ENCODE measurements around the gene PALM.
"Not testable (repeated sequence)": the region's sequence is repeated elsewhere in the genome, so short reads cannot be mapped to it uniquely, and the experiment has no call there.

PALM gene

DNA sequence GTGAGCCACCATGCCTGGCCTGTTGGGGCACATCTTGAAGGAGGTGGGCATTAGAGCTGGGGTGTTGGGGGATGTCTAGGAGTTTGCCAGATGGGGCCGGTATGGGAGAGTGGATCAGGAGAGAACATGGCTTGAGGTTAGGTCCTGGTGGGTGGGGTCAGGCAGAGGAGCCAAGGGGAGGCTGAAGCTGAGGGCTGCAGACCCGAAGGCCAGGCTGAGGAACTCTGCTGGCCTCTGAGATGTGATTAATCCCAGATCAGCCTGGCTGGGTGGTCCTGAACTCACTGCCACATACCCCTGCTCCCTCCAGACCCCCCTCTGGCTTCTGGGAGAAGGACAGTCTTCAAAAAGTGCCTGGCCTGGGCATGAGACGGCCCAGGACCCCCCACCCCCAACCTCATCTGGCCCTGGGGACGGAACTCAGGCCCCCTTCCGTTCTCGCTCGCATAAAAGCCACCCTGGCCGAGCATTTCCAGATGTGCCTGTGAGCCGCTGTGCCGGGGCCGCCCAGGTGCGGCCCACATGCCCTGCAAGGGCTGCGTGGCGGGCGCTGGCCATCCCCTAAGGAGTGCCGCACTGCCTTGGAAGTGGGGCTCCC lies 29.8 kb upstream of the PALM start:
- in situ Hi-C loops (cut with MboI; ENCODE audit: low sequenced_read_pairs), result no loop called here

DNA sequence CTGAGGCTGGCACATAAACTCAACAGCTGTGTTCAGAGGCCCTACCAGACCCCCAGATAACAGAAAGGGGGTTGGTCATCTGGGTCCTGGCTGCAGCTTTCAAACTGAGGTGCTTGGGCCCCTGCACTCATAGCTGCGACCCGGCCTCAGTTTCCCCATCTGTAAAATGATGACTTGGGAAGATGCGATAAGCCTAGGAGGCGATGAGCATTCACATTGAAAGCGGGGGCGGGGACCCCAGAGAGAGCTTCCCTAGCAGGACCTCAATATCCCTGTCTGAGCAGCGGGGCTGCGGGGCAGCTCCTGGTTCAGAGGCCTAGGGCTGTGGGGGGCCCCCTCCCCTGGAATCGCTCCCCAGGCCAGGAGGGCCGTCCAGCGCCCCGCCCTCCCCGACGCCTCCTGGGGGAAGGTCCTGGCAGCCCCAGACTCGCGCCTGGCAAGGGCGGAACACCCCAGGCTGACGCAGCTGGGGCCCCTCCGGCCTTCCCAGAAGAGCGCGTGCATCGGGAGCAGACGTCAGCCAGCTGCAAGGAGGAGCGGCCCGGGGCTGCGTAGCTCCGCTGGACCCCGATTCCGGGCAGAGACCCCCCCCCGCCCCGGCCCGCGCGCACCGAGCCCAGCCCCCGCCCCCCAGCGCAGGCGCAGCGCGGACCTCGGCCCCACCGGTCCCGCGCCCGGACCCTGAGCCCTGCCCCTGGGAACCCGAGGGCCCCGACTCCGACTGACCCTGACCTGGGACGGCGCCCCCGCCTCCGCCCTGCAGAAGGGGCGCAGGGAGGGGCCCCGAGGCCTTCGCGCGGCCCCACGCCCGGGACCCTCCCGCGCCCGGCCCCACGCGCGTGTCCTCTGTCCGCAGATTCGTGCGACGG lies 29.1 kb upstream of the PALM start:
- in situ Hi-C loops (cut with MboI; ENCODE audit: low sequenced_read_pairs), result no loop called here

GRCh38 chr19:680287-681028 lies 28.3 kb upstream of the PALM start:
- in situ Hi-C loops (cut with MboI; ENCODE audit: low sequenced_read_pairs), result no loop called here

DNA sequence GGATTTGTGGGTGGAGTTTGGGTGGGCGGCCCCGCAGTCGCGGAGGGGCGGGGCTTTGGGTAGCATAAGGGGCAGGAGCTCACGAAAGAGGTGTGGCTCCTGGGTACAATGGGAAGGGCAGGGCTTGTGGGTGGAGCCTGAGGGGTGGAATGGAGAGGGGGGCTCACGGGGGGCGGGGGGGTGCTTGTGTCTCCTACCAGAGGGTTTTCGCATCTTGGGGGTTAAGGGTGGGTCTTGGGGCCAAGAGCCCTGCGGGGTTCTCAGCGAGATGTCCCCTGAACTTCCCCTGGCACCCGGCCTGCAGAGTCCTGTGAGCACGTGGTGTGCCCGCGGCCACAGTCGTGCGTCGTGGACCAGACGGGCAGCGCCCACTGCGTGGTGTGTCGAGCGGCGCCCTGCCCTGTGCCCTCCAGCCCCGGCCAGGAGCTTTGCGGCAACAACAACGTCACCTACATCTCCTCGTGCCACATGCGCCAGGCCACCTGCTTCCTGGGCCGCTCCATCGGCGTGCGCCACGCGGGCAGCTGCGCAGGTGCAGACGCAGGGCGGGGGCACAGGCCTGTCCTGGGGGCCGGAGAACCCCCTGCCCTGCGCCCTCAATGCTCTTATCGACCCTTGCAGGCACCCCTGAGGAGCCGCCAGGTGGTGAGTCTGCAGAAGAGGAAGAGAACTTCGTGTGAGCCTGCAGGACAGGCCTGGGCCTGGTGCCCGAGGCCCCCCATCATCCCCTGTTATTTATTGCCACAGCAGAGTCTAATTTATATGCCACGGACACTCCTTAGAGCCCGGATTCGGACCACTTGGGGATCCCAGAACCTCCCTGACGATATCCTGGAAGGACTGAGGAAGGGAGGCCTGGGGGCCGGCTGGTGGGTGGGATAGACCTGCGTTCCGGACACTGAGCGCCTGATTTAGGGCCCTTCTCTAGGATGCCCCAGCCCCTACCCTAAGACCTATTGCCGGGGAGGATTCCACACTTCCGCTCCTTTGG lies 27.4 kb upstream of the PALM start:
- in situ Hi-C loops (cut with MboI; ENCODE audit: low sequenced_read_pairs), result no loop called here

DNA sequence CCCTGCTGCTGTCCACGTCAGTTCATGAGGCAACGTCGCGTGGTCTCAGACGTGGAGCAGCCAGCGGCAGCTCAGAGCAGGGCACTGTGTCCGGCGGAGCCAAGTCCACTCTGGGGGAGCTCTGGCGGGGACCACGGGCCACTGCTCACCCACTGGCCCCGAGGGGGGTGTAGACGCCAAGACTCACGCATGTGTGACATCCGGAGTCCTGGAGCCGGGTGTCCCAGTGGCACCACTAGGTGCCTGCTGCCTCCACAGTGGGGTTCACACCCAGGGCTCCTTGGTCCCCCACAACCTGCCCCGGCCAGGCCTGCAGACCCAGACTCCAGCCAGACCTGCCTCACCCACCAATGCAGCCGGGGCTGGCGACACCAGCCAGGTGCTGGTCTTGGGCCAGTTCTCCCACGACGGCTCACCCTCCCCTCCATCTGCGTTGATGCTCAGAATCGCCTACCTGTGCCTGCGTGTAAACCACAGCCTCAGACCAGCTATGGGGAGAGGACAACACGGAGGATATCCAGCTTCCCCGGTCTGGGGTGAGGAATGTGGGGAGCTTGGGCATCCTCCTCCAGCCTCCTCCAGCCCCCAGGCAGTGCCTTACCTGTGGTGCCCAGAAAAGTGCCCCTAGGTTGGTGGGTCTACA lies 25.9 kb upstream of the PALM start:
- in situ Hi-C loops (cut with MboI; ENCODE audit: low sequenced_read_pairs), result no loop called here

DNA sequence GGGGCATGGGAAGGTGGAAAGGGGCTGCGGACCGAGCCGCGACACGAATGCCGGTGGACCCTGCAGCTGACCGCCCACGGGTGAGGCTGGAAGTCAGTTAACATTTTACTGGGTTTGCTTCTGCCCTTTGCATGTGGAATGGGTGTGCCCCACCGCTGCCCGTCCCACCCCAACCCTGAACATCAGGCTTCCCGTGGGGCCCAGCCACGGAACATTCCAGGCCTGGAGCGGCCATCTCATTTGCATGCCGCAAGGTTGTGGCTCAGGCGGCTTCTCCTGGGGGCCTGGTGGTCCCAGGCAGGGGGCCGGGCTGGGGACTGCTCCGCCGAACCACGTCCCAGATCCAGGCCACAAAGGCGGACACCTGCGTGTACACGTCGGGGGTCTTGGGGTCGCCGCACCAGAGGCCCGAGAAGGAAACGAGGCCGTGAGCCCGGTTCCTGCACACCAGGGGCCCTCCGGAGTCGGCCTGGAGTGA lies 23.2 kb upstream of the PALM start:
- in situ Hi-C loops (cut with MboI; ENCODE audit: low sequenced_read_pairs), result no loop called here

GRCh38 chr19:686589-687297 lies 22.0 kb upstream of the PALM start:
- in situ Hi-C loops (cut with MboI; ENCODE audit: low sequenced_read_pairs), result no loop called here

GRCh38 chr19:687569-688166 lies 21.1 kb upstream of the PALM start:
- in situ Hi-C loops (cut with MboI; ENCODE audit: low sequenced_read_pairs), result no loop called here

GRCh38 chr19:688214-688613 lies 20.5 kb upstream of the PALM start:
- in situ Hi-C loops (cut with MboI; ENCODE audit: low sequenced_read_pairs), result no loop called here

DNA sequence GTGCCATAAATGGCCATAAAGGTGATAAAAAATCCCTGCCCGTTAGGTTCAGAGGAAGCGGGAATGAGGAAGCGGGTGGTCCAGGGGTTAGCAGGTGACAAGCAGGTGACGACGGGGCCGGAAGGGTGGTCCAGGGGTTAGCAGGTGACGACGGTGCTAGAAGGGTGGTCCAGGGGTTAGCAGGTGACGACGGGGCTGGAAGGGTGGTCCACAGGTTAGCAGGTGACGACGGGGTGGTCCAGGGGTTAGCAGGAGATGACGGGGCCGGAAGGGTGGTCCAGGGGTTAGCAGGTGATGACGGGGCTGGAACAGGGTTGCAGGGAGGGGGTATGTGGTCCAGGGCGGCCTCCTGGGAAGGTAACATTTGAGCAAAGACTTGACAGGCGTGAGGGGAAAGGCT lies 19.7 kb upstream of the PALM start:
- in situ Hi-C loops (cut with MboI; ENCODE audit: low sequenced_read_pairs), result no loop called here

GRCh38 chr19:690203-690602 lies 18.5 kb upstream of the PALM start:
- in situ Hi-C loops (cut with MboI; ENCODE audit: low sequenced_read_pairs), result no loop called here

- in situ Hi-C loops (cut with MboI; ENCODE audit: low sequenced_read_pairs), result no loop called here
These were observed 14.0 kb upstream of the PALM start for GRCh38 chr19:694481-695351.

DNA sequence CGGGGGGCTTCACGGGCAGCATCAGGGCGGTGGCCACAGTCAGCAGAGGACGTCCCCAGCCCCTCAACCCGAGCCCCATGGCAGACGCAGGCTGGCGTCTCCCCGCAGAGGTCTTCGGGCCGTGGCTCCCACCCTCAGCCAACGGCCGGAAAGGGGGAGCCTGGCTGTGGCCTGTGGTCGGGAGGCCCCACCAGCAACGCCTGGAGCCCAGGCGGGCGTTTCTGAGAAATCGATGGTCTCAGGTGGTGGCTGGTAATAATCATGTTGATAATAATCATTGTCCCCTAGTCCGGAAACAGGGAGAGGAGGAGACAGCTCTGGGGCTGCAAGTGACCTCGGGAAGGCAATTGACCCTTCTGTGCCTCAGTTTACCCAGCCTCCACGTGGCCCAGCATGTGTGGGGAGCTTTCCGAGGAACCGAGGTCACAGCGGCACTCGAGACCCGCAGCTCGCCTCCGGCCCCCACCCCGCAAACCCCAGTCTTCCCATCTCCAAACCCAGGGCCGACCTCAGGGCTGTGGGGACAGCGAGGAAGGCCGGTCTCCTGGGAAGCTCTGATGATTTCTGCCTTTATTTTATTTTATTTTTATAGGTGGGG lies 13.3 kb upstream of the PALM start, which contains the start of gene PRSS57:
Gene PRSS57 (minus strand): TSS at position 101 of the 598 bp plus-strand sequence. CDS start 22 bp downstream, at position 79.
- in situ Hi-C loops (cut with MboI; ENCODE audit: low sequenced_read_pairs), result no loop called here

- in situ Hi-C loops (cut with MboI; ENCODE audit: low sequenced_read_pairs), result not testable (repeated sequence)
These were observed 10.2 kb upstream of the PALM start for GRCh38 chr19:698529-698928.

DNA sequence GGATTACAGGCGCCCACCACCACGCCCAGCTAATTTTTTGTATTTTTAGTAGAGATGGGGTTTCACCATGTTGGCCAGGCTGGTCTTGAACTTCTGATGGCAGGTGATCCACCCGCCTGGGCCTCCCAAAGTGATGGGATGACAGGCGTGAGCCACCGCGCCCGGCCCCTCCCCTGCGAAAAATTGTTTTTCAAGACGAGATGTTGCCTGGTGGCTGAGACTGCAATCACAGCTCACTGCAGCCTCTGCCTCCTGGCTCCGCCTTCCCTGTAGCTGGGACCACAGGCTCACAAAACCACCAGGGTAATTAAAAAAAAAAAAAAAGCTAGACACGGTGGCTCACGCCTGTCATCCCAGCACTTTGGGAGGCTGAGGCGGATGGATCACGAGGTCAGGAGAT lies 8.8 kb upstream of the PALM start:
- in situ Hi-C loops (cut with MboI; ENCODE audit: low sequenced_read_pairs), result not testable (repeated sequence)

GRCh38 chr19:702847-703246 lies 5.9 kb upstream of the PALM start:
- in situ Hi-C loops (cut with MboI; ENCODE audit: low sequenced_read_pairs), result not testable (repeated sequence)

- in situ Hi-C loops (cut with MboI; ENCODE audit: low sequenced_read_pairs), result no loop called here
These were observed 5.4 kb upstream of the PALM start for GRCh38 chr19:703329-703650.
